Amygdala (tissue), 56 donors: ENCODE results near the gene DDX56.
A peak's percentile ranks its signal among the peaks of the same experiment; 100 is the strongest.
"Not testable (repeated sequence)": the region's sequence is repeated elsewhere in the genome, so short reads cannot be mapped to it uniquely, and the experiment has no call there.

Source experiments
- DNase-seq, 56 donors: peaks; one replicate each; lab custom pipeline; 2025; lab: John Stamatoyannopoulos, UW

Gene DDX56

DNA sequence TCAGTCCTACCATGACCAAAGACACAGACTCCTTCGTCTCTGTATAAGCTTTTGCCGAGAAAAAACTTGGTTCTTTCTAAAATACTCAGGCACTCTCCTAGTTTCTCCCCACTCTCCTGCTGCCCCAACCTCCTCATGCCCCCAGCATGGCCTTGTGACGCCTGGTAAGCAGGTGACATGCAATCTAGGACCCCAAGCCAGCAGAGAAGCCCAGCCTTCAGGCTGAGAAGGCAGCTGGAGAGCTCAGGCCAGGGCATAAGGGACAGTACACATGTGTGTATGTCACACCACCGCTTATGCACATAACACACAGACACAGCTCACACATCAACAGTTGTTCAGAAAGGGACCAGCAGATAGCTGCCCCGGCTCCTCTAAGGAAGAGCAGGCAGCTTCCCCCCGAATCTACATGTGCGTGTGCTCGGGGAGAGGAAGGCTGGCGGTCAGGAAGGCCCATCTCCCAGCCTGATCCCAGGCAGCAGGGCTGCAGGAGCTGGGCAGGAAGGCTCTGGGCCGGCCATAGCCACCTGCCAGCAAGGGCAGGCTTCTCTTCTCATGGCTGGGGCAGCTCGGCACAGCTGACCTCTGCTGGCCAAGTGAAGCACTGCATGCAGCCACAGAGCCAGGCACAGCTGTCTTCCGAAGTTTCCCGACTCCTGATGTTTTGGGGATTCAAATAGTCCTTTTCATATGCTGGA lies 8.5 kb downstream of the DDX56 start:
- DNase-seq, result peak in 48 of 56 donors; percentile 6 to 75 (median 34)

GRCh38 chr7:44564606-44565005 lies 9.1 kb downstream of the DDX56 start:
- no peak for DNase-seq

GRCh38 chr7:44563171-44563679 lies 10.5 kb downstream of the DDX56 start:
- no peak for DNase-seq

DNA sequence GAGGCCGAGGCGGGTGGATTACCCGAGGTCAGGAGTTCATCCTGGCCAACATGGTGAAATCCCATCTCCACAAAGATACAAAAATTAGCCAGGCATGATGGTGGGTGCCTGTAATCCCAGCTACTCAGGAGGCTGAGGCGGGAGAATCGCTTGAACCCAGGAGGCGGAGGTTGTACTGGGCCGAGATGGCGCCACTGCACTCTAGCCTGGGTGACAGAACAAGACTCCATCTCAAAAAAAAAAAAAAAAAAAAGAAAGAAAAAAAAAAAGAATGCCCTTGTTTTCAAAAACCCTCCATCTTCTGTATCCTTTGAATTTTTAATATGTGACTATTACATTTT lies 11.1 kb downstream of the DDX56 start:
- DNase-seq, result not testable (repeated sequence)

DNA sequence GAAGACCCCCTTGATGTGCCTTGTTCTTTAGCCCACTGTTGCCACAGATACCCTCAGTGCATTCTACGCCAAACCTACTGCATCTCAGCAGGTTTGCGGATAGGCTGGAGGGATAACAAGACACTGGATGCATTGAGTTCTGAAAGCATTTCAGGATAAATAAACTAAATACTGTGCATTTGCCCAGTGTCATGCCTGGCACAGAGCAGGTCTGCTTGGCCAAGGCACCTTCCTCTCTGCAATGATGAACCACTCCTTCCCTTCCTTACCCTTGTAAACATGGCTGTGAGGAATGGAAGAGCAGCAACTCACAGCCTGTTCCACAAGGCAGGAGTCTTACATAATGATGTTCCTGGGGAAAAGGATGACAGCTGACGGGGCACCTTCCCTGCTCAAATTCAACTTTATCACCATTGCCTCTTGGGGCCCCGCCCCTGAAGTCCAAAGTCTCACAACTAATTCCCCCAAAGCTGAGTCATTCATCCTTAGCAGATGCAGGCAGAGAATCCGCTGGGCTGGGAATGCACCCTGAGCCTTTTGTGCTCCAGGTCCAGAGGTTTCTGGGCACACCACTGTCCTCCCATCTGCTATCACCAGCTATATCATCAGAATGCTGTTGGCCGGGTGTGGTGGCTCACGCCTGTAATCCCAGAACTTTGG lies 11.6 kb downstream of the DDX56 start:
- no peak for DNase-seq

DNA sequence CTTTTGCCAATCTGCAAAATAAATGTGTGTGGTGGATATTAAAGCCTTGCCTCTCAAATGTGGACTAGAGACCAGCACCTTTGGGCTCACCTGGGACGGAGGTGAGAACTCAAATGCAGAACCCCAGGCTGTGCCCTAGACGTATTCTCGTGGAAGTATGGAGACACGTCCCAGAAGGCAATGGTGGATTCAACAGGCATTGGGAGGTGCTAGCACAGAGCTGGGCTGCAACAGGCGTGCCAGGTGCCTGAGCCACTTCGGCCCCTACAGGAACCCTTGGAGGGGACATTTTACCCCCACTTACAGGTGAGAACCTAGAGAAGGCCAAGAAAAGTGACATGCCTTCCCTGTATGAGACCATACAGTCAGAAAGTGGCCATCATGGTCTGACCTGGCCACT lies 12.2 kb downstream of the DDX56 start:
- no peak for DNase-seq

DNA sequence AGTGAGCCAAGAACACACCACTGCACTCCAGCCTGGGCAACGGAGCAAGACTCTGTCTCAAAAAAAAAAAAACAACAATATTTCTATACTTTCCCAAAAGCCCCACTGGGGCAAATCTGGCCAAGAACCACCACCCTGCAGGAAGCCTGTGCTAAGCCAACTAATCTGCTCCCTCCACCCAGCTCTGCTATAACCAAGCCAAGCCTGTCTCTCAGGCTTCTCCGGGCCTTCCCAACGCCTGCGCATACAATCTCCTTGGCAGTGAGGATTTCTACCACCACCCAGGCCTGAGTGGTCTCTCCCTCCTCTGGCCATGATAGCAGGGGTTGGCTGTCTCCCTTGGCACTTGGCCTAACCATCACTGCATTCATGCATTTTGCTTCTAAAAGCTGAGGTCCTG lies 14.2 kb downstream of the DDX56 start:
- no peak for DNase-seq

DNA sequence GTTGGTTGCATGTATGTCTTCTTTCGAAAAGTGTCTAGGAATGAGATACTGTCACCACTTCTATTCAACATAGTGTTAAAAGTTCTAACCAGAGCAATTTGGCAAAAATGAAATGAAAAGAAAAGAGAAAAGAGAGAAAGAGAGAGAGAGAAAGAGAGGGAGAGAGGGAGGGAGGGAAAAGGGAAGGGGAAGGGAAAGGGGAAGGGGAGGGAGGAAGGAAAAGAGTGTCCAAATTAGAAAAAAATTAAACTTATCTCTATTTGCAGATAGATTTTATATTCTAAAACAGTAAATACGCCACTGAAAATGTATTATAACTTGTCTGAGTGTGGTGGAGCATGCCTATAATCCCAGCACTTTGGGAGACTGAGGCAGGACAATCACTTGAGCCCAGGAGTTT lies 16.2 kb downstream of the DDX56 start:
- no peak for DNase-seq

GRCh38 chr7:44555350-44555749 lies 18.4 kb downstream of the DDX56 start:
- no peak for DNase-seq

GRCh38 chr7:44552473-44553005 lies 21.2 kb downstream of the DDX56 start:
- not testable (repeated sequence) for DNase-seq

DNA sequence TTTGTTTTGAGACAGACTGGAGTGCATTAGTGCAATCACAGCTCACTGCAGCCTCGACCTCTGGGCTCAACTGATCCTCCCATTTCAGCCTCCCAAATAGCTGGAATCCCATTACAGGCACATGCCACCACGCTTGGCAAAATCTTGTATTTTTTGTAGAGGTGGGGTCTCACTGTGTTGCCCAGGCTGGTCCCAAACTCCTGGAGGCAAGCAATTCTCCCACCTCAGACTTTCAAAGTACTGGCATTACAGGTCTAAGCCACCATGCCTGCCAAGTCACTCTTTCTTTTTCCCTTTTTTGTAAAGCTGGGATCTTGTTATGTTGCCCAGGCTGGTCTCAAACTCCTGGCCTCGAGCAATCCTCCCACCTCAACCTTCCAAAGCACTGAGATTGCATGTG lies 24.3 kb downstream of the DDX56 start:
- no peak for DNase-seq

- DNase-seq, result no peak
Measured at GRCh38 chr7:44548893-44549292, 24.8 kb downstream of the DDX56 start.

- no peak for DNase-seq
Measured at GRCh38 chr7:44547536-44548231, 26.0 kb downstream of the DDX56 start.

GRCh38 chr7:44541876-44542610 lies 31.7 kb downstream of the DDX56 start:
- DNase-seq, result no peak

- no peak for DNase-seq
Measured at GRCh38 chr7:44541028-44541869, 32.5 kb downstream of the DDX56 start, which contains the start of gene NPC1L1. NPC1L1 (minus strand) TSS chr7:44541330; CDS start chr7:44541259, 71 bp downstream.

DNA sequence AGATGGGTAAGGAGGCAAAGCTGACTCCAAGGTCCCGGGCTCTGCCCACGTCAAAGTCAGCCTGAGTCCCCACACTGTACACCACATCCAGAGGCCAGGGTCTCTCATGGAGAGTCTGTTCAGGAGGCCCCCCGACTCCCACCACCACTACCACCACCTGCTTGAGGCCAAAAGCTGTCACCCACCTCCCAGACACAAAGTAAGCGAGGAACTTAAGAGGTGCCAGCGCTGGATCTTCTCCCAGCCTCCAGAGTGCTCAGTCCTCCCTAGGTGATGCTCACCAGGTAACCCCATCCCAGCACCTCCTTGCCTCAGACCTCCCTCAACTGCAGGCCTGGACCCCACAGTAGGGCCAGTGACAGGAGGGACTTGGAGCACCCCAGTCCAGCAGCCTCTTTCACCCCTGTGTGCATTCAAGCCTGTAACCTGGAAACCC lies 33.1 kb downstream of the DDX56 start:
- no peak for DNase-seq

DNA sequence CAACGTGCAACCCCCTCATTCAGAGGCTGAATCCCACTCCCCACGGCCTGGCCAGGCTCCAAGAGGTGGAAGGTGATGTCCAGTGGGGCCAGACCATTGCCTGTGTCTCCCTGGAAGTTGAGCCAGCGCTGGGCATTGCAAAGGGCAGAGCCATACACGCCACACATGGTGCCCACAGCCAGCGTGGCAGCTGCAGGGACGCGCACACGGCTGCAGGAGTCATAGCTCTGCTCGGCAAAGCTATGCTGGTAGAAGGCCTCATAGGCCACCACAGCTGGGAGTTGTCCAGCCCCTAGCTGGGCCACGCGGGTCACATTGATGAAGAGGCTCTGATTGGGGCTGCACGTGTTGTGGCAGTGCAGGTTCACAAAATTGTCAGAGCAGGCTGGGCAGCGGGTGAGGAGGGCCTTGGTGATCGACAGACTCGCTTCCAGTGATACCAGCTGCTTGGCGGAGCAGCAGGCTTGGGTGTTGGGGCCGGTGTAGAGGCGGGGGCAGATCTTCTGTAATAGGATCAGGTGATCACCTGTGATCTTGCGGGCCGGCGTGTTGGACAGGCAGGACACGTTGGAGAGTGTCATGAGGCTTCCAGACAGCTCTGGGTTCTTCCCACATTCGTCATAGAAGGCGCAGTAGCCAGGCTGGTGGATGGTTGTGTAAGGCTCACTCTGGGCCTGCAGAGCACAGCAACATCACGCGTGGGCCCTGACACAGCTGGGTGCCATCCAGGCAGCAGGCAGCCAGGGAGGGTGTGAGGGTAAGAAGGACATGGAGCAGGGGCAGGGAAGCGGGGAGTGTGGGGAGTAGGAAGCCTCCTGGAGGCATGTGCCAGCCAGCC lies 33.8 kb downstream of the DDX56 start:
- no peak for DNase-seq

- DNase-seq, result no peak
Measured at GRCh38 chr7:44538798-44539668, 34.7 kb downstream of the DDX56 start.
